Sigmoid colon (tissue), 4 donors: ENCODE data around the gene FAM186B.

Experiments
- CTCF ChIP-seq, 4 experiments: fragments of 450-650 bp in 3 of 4; fragments of 200-600 bp in 1 of 4; IDR thresholded peaks; one replicate each; pipeline ENCODE4 v1.5.1; 2016 to 2019; ENCODE audit warnings: antibody characterized with exemption in 4 of 4, mild to moderate bottlenecking in 3 of 4, moderate library complexity in 2 of 4
- POLR2A ChIP-seq, 2 donors: fragments of 450-650 bp; IDR thresholded peaks; one replicate each; pipeline ENCODE4 v1.6.1; 2016; ENCODE audit warnings: antibody characterized with exemption in 2 of 2, mild to moderate bottlenecking in 2 of 2, moderate library complexity in 2 of 2
- POLR2AphosphoS5 ChIP-seq, 4 donors: sonication (generic); formaldehyde crosslinking; IDR thresholded peaks; one replicate each; pipeline ENCODE4 v1.6.1; 2017; ENCODE audit warnings: antibody characterized with exemption in 4 of 4

DNA sequence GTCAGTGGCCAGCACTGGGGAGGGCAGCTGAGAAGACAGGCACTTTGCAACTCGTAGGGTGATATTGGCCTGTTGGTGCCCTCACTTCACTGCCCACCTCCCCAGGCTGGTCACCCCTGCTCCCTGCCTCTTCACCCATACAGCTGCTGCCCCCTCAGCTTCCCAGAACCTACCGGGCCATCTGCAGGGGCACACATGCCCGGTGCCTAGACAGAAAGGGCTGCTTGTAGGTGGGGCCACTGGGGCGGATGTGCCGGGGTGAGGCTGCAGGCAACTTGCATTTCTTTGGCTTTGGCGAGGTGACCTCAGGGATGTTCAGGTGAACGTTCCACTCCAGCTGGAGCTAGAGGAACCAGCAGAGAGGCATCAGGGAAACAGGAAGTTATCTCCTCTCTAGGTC, 17.2 kb downstream of the FAM186B start:
- TF ChIP-seq POLR2A (IDR thresholded peaks at IDR 0.05) (no peak), CTCF (IDR thresholded peaks at IDR 0.05) (no peak), POLR2AphosphoS5 (IDR thresholded peaks at IDR 0.05) (no peak)
